Fibroblast of the aortic adventitia (primary cell): ENCODE measurements around the gene THBS4. TPM values are rescaled to one million over a fixed set of nuclear protein-coding genes. Genes with fewer than 3 reads are reported as not detected.
A peak's percentile ranks its signal among the peaks of the same experiment; 100 is the strongest.

Experiments
- DNase-seq: peaks from one replicate; pipeline ENCODE4 v3.0.0-alpha.2; 2010; ENCODE audit warnings: low read depth
- H3K4me3 ChIP-seq: 2 replicates; pipeline ENCODE4 v1.5.1; 2011; ENCODE audit warnings: low read depth, mild to moderate bottlenecking, control low read depth, low read length, moderate library complexity
- total RNA-seq: library from RNA; depleted of rRNA; stranded (reverse); fragments of >200 nt; gene quantifications from 2 replicates; pipeline ENCODE4 v1.2.3, GENCODE V29; 2012; ENCODE audit warnings: low replicate concordance
- TF ChIP-seq, protein P1 (sequence below): IDR thresholded peaks from 2 replicates; pipeline ENCODE4 v1.5.1; 2011; ENCODE audit warnings: mild to moderate bottlenecking, low read length, control low read depth, inconsistent platforms; ENCODE audit not compliant: insufficient read depth

The THBS4 gene
- total RNA-seq, 1 donor, result 0.90 TPM

DNA sequence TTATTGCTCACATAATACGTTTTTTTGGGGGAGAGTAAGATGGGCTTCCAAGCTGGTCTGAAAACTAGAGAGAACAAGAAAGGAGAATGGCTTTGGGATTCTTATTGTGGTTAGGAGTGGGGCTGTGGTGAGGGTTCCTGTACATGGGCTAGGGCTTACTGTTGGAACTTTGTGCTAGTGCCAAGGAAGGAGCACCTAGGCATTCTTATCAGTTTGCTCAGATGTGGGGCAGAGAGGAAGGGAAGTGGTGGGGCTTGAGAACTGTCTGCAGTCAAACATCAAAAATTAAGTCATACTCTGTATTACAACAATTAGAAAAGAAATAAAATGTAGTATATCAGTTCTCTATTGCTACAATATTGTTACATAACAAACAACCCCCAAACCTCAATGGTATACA, 4.0 kb upstream of the THBS4 start:
- DNase-seq, result no peak
- TF ChIP-seq, protein P1, sequence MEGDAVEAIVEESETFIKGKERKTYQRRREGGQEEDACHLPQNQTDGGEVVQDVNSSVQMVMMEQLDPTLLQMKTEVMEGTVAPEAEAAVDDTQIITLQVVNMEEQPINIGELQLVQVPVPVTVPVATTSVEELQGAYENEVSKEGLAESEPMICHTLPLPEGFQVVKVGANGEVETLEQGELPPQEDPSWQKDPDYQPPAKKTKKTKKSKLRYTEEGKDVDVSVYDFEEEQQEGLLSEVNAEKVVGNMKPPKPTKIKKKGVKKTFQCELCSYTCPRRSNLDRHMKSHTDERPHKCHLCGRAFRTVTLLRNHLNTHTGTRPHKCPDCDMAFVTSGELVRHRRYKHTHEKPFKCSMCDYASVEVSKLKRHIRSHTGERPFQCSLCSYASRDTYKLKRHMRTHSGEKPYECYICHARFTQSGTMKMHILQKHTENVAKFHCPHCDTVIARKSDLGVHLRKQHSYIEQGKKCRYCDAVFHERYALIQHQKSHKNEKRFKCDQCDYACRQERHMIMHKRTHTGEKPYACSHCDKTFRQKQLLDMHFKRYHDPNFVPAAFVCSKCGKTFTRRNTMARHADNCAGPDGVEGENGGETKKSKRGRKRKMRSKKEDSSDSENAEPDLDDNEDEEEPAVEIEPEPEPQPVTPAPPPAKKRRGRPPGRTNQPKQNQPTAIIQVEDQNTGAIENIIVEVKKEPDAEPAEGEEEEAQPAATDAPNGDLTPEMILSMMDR, result no peak
- H3K4me3 ChIP-seq, result no peak overlapping the region

DNA sequence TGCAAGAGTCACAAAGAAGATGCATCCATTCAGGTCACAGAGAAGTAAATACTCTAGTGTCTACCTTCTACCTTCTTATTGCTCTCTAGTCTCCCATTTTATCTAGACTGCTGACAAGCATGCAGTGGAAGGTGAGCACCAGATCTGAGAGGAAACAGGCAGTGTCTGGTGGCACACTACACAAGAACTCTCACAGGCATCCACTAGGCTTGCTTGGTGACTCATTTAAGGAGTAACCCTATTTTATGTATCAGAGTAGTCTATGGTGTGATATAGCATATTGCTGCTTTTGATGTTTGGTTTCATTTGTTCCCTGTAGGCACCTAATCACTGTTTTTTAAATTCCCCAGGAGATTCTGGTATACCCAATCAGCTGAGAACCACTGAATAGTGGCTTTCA, 1.6 kb upstream of the THBS4 start:
- TF ChIP-seq, protein P1, result no peak
- no peak for DNase-seq
- no peak overlapping the region for H3K4me3 ChIP-seq

DNA sequence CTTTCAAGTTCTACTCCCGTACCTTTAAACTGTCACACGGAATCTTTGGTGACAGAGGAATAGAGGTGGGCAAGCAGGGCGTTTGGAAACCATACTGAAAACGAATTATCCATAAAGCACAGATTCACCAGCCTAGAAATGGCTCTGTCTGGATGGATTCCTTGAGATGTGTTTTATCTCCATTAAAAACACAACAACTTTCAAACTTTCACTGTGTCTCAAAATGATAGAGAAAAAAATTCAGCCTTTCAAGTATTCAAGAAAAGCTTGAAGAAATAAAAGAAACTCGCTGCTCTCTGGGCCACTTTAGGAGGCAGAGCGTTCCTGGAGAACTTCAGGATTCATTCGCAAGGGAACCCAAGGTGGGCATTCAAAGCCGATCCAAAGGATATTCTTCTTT, 589 bp upstream of the THBS4 start:
- H3K4me3 ChIP-seq, result no peak overlapping the region
- peak; percentile 4 for DNase-seq
- TF ChIP-seq, protein P1, result no peak

DNA sequence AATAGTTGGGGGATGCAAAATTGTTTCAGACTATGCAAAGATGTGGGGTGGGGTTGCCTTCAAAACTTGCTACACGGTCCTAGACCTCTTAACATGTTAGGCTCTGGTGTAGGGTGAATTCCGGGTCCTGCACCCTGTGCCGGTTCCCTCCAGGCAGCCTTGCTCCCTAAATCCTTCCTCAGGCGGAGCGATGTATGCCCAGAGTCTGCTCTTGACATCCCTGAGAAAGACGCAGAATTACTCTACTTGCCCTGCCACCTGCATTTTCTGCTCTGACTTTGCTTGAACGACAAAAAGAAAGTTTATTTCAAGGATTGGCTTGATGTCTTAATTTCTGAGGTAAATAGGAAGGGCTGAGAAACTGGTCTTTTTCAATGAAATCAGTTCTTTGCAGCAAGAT, 691 bp downstream of the THBS4 start:
- DNase-seq, result no peak
- TF ChIP-seq, protein P1, result no peak
- no peak overlapping the region for H3K4me3 ChIP-seq

DNA sequence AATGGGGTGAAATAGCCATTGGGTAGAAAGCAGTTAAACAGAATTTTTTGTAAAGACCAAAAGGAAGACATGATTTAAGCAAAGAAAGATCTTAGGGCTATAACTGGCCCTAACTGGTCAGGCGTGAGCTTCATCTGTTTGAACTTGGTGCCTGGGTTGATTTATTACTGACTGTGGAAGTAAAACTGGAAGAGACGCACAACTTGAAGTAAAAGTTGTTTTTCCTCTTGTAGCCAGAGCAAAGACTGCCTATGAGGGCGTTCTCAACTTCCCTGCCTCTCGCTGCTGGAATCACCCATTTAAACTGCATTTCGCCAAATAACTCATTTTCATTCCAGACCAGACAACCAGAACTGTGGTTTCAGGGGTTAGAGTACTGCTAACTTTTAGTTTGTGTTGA, 1.5 kb downstream of the THBS4 start:
- no peak for DNase-seq
- H3K4me3 ChIP-seq, result no peak overlapping the region
- TF ChIP-seq, protein P1, result no peak

DNA sequence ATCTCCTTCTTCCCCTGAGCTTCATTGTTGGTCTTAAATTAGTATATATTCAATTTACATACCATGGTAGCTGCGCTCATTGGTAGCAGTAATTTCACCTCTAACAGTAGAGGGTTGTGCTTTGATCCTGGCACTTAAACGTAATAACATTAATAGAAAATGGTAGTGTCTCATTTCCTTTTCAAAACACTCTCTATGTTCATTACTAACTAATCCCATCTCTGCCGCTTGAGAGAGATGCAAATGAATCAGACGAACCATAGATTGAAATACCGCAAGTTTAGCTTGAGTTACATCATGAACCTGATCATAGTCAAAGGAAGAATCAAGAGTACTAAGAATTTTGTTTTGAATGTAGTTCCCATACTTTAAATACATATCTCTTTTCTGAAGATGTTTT, 2.2 kb downstream of the THBS4 start:
- DNase-seq, result no peak
- H3K4me3 ChIP-seq, result no peak overlapping the region
- TF ChIP-seq, protein P1, result no peak

DNA sequence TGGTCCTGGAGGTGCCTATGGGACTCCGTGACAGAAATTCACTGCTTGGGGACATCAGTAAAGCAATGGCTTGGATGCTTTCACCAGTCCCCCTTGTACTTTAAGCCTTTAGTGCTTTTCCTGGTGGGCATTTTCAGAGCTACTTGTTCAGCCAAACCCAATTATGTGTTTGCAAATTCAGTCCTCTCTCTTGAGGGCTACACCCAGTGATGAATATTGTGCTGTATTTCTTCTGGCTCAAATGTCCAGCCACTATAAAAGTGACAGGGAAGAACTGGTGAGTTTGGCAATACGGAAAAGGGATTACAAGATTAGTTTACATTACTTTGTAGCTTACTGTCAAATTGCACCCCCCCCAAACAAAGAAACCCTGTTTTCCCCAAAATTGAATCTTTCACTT, 4.5 kb downstream of the THBS4 start:
- H3K4me3 ChIP-seq, result no peak overlapping the region
- TF ChIP-seq, protein P1, result no peak
- no peak for DNase-seq
